ENCODE results near the gene TRIM29.
"Not testable (repeated sequence)": the region's sequence is repeated elsewhere in the genome, so short reads cannot be mapped to it uniquely, and the experiment has no call there.

The TRIM29 gene

GRCh38 chr11:120146413-120147093 is 8.6 kb upstream of the TRIM29 start:
- H3K36me3 ChIP-seq (ENCODE audit: control insufficient read depth, insufficient read depth, low read length): no peaks in the 10 kb centered on the region
- no peak overlapping the region for H3K27ac ChIP-seq (ENCODE audit: low read depth, low read length)
- no peaks in the 10 kb centered on the region for H3K9me3 ChIP-seq (ENCODE audit: control insufficient read depth, insufficient read depth, low read depth, low read length)
- H3K4me1 ChIP-seq (ENCODE audit: control insufficient read depth, insufficient read depth, low read length): no peaks in the 10 kb centered on the region
- no peak overlapping the region for H3K4me3 ChIP-seq (ENCODE audit: low read depth, low read length)
- peaks cover 9% of the 10 kb centered on the region; the same call in 1 of the 2 replicates for H3K27me3 ChIP-seq (ENCODE audit: control insufficient read depth, insufficient read depth, low read length)
- no peak overlapping the region for H3K9ac ChIP-seq (ENCODE audit: low read length)

- Histone ChIP-seq H3K27me3 (ENCODE audit: control insufficient read depth, insufficient read depth, low read length) (peaks cover 16% of the 10 kb centered on the region; the same call in 1 of the 2 replicates), H3K9me3 (ENCODE audit: control insufficient read depth, insufficient read depth, low read depth, low read length) (no peaks in the 10 kb centered on the region), H3K27ac (ENCODE audit: low read depth, low read length) (no peak overlapping the region), H3K4me1 (ENCODE audit: control insufficient read depth, insufficient read depth, low read length) (no peaks in the 10 kb centered on the region), H3K4me3 (ENCODE audit: low read depth, low read length) (no peak overlapping the region), H3K36me3 (ENCODE audit: control insufficient read depth, insufficient read depth, low read length) (no peaks in the 10 kb centered on the region), H3K9ac (ENCODE audit: low read length) (no peak overlapping the region)
Observed at GRCh38 chr11:120144501-120144900, 6.6 kb upstream of the TRIM29 start.

GRCh38 chr11:120143472-120143871 is 5.6 kb upstream of the TRIM29 start:
- H3K4me1 ChIP-seq (ENCODE audit: control insufficient read depth, insufficient read depth, low read length); H3K27ac ChIP-seq (ENCODE audit: low read depth, low read length); H3K4me3 ChIP-seq (ENCODE audit: low read depth, low read length); H3K9ac ChIP-seq (ENCODE audit: low read length); H3K36me3 ChIP-seq (ENCODE audit: control insufficient read depth, insufficient read depth, low read length); H3K9me3 ChIP-seq (ENCODE audit: control insufficient read depth, insufficient read depth, low read depth, low read length): not testable (repeated sequence)
- peaks cover 22% of the 10 kb centered on the region; the same call in 1 of the 2 replicates for H3K27me3 ChIP-seq (ENCODE audit: control insufficient read depth, insufficient read depth, low read length)

- Histone ChIP-seq H3K27me3 (ENCODE audit: control insufficient read depth, insufficient read depth, low read length) (peaks cover 26% of the 10 kb centered on the region; the same call in 1 of the 2 replicates), H3K27ac (ENCODE audit: low read depth, low read length) (no peak overlapping the region), H3K9me3 (ENCODE audit: control insufficient read depth, insufficient read depth, low read depth, low read length) (no peaks in the 10 kb centered on the region), H3K4me3 (ENCODE audit: low read depth, low read length) (no peak overlapping the region), H3K9ac (ENCODE audit: low read length) (no peak overlapping the region), H3K36me3 (ENCODE audit: control insufficient read depth, insufficient read depth, low read length) (no peaks in the 10 kb centered on the region), H3K4me1 (ENCODE audit: control insufficient read depth, insufficient read depth, low read length) (no peaks in the 10 kb centered on the region; the same call in 1 of the 2 replicates)
Observed at GRCh38 chr11:120142441-120143100, 4.7 kb upstream of the TRIM29 start.

GRCh38 chr11:120141768-120142423 is 4.0 kb upstream of the TRIM29 start:
- Histone ChIP-seq H3K27ac (ENCODE audit: low read depth, low read length) (no peak overlapping the region), H3K27me3 (ENCODE audit: control insufficient read depth, insufficient read depth, low read length) (peaks cover 29% of the 10 kb centered on the region; the same call in 1 of the 2 replicates), H3K36me3 (ENCODE audit: control insufficient read depth, insufficient read depth, low read length) (no peaks in the 10 kb centered on the region), H3K4me1 (ENCODE audit: control insufficient read depth, insufficient read depth, low read length) (no peaks in the 10 kb centered on the region; the same call in 1 of the 2 replicates), H3K9me3 (ENCODE audit: control insufficient read depth, insufficient read depth, low read depth, low read length) (no peaks in the 10 kb centered on the region), H3K4me3 (ENCODE audit: low read depth, low read length) (no peak overlapping the region), H3K9ac (ENCODE audit: low read length) (no peak overlapping the region)

- Histone ChIP-seq H3K4me3 (ENCODE audit: low read depth, low read length) (no peak overlapping the region), H3K36me3 (ENCODE audit: control insufficient read depth, insufficient read depth, low read length) (no peaks in the 10 kb centered on the region), H3K27me3 (ENCODE audit: control insufficient read depth, insufficient read depth, low read length) (peaks cover 33% of the 10 kb centered on the region; the same call in 1 of the 2 replicates), H3K4me1 (ENCODE audit: control insufficient read depth, insufficient read depth, low read length) (no peaks in the 10 kb centered on the region; the same call in 1 of the 2 replicates), H3K27ac (ENCODE audit: low read depth, low read length) (no peak overlapping the region), H3K9me3 (ENCODE audit: control insufficient read depth, insufficient read depth, low read depth, low read length) (no peaks in the 10 kb centered on the region), H3K9ac (ENCODE audit: low read length) (no peak overlapping the region)
Observed at GRCh38 chr11:120141113-120141767, 3.3 kb upstream of the TRIM29 start.

GRCh38 chr11:120139316-120140069 is 1.6 kb upstream of the TRIM29 start:
- H3K36me3 ChIP-seq (ENCODE audit: control insufficient read depth, insufficient read depth, low read length): no peaks in the 10 kb centered on the region
- no peak overlapping the region for H3K9ac ChIP-seq (ENCODE audit: low read length)
- H3K27me3 ChIP-seq (ENCODE audit: control insufficient read depth, insufficient read depth, low read length): peaks cover 41% of the 10 kb centered on the region; the same call in 1 of the 2 replicates
- no peak overlapping the region for H3K27ac ChIP-seq (ENCODE audit: low read depth, low read length)
- H3K4me3 ChIP-seq (ENCODE audit: low read depth, low read length): no peak overlapping the region
- H3K4me1 ChIP-seq (ENCODE audit: control insufficient read depth, insufficient read depth, low read length): no peaks in the 10 kb centered on the region; the same call in 1 of the 2 replicates
- no peaks in the 10 kb centered on the region for H3K9me3 ChIP-seq (ENCODE audit: control insufficient read depth, insufficient read depth, low read depth, low read length)

- peaks cover 36% of the 10 kb centered on the region; the same call in 1 of the 2 replicates for H3K27me3 ChIP-seq (ENCODE audit: control insufficient read depth, insufficient read depth, low read length)
- no peak overlapping the region for H3K27ac ChIP-seq (ENCODE audit: low read depth, low read length)
- no peaks in the 10 kb centered on the region; the same call in 1 of the 2 replicates for H3K4me1 ChIP-seq (ENCODE audit: control insufficient read depth, insufficient read depth, low read length)
- H3K4me3 ChIP-seq (ENCODE audit: low read depth, low read length): no peak overlapping the region
- H3K36me3 ChIP-seq (ENCODE audit: control insufficient read depth, insufficient read depth, low read length): no peaks in the 10 kb centered on the region
- H3K9me3 ChIP-seq (ENCODE audit: control insufficient read depth, insufficient read depth, low read depth, low read length): no peaks in the 10 kb centered on the region
- no peak overlapping the region for H3K9ac ChIP-seq (ENCODE audit: low read length)
Observed at GRCh38 chr11:120137187-120137610, 714 bp downstream of the TRIM29 start.

- H3K9ac ChIP-seq (ENCODE audit: low read length): no peak overlapping the region
- no peaks in the 10 kb centered on the region for H3K9me3 ChIP-seq (ENCODE audit: control insufficient read depth, insufficient read depth, low read depth, low read length)
- no peak overlapping the region for H3K27ac ChIP-seq (ENCODE audit: low read depth, low read length)
- H3K4me1 ChIP-seq (ENCODE audit: control insufficient read depth, insufficient read depth, low read length): no peaks in the 10 kb centered on the region; the same call in 1 of the 2 replicates
- no peak overlapping the region for H3K4me3 ChIP-seq (ENCODE audit: low read depth, low read length)
- H3K36me3 ChIP-seq (ENCODE audit: control insufficient read depth, insufficient read depth, low read length): no peaks in the 10 kb centered on the region
- peaks cover 34% of the 10 kb centered on the region; the same call in 1 of the 2 replicates for H3K27me3 ChIP-seq (ENCODE audit: control insufficient read depth, insufficient read depth, low read length)
Observed at GRCh38 chr11:120136356-120136755, 1.6 kb downstream of the TRIM29 start.

GRCh38 chr11:120135838-120136237 is 2.1 kb downstream of the TRIM29 start:
- no peaks in the 10 kb centered on the region; the same call in 1 of the 2 replicates for H3K4me1 ChIP-seq (ENCODE audit: control insufficient read depth, insufficient read depth, low read length)
- H3K4me3 ChIP-seq (ENCODE audit: low read depth, low read length): no peak overlapping the region
- H3K9ac ChIP-seq (ENCODE audit: low read length): no peak overlapping the region
- H3K27me3 ChIP-seq (ENCODE audit: control insufficient read depth, insufficient read depth, low read length): peaks cover 39% of the 10 kb centered on the region; the same call in 1 of the 2 replicates
- H3K36me3 ChIP-seq (ENCODE audit: control insufficient read depth, insufficient read depth, low read length): no peaks in the 10 kb centered on the region
- H3K9me3 ChIP-seq (ENCODE audit: control insufficient read depth, insufficient read depth, low read depth, low read length): no peaks in the 10 kb centered on the region
- H3K27ac ChIP-seq (ENCODE audit: low read depth, low read length): no peak overlapping the region

Data from HUES6 (cell line).